ENCODE data around the gene TMEM138. TPM values are rescaled to one million over a fixed set of nuclear protein-coding genes. Genes with fewer than 3 reads are reported as not detected.

TMEM138 gene
- polyA plus RNA-seq, 1 experiment = 55.6 TPM

GRCh38 chr11:61364012-61364675, 2.0 kb downstream of the TMEM138 start:
- ChIA-PET POLR2A (no interaction called here), CTCF (interaction anchor here (0.9 to 7.6 kb wide), 4 partner anchors 18 to 37 kb away, joined by 3 to 60 read pairs (median 28); partner anchors contain the start of genes DDB1 and TKFC)
- peaks cover 12% of the 10 kb centered on the region for H3K36me3 ChIP-seq (ENCODE audit: control insufficient read depth, insufficient read depth, low read length)
- H3K27me3 ChIP-seq (ENCODE audit: control insufficient read depth, insufficient read depth, low read length) = no peaks in the 10 kb centered on the region
- DNase-seq (ENCODE audit: low read depth) = no peak
- no peak for TF ChIP-seq CTCF (IDR thresholded peaks at IDR 0.05; ENCODE audit: insufficient read depth, low read depth, low read length)
- H3K4me3 ChIP-seq (ENCODE audit: low read depth, low read length) = no peak overlapping the region

- no peak overlapping the region for H3K4me3 ChIP-seq (ENCODE audit: low read depth, low read length)
- ChIA-PET POLR2A (no interaction called here), CTCF (interaction anchor here (0.7 to 7.6 kb wide), 2 partner anchors 18 to 31 kb away, joined by 4 to 49 read pairs; no protein-coding TSS in a partner anchor)
- H3K36me3 ChIP-seq (ENCODE audit: control insufficient read depth, insufficient read depth, low read length) = peaks cover 19% of the 10 kb centered on the region
- DNase-seq (ENCODE audit: low read depth) = no peak
- TF ChIP-seq CTCF (IDR thresholded peaks at IDR 0.05; ENCODE audit: insufficient read depth, low read depth, low read length) = no peak
- no peaks in the 10 kb centered on the region for H3K27me3 ChIP-seq (ENCODE audit: control insufficient read depth, insufficient read depth, low read length)
These were observed 5.2 kb downstream of the TMEM138 start for GRCh38 chr11:61367406-61367805.

- ChIA-PET CTCF (interaction anchor here (1.1 to 2.9 kb wide), 2 partner anchors 17 to 32 kb away, joined by 8 to 12 read pairs; no protein-coding TSS in a partner anchor), POLR2A (no interaction called here)
- no peak overlapping the region for H3K4me3 ChIP-seq (ENCODE audit: low read depth, low read length)
- H3K36me3 ChIP-seq (ENCODE audit: control insufficient read depth, insufficient read depth, low read length) = peaks cover 19% of the 10 kb centered on the region
- DNase-seq (ENCODE audit: low read depth) = no peak
- H3K27me3 ChIP-seq (ENCODE audit: control insufficient read depth, insufficient read depth, low read length) = no peaks in the 10 kb centered on the region
- no peak for TF ChIP-seq CTCF (IDR thresholded peaks at IDR 0.05; ENCODE audit: insufficient read depth, low read depth, low read length)
These were observed 6.5 kb downstream of the TMEM138 start for GRCh38 chr11:61368646-61369045.

DNA sequence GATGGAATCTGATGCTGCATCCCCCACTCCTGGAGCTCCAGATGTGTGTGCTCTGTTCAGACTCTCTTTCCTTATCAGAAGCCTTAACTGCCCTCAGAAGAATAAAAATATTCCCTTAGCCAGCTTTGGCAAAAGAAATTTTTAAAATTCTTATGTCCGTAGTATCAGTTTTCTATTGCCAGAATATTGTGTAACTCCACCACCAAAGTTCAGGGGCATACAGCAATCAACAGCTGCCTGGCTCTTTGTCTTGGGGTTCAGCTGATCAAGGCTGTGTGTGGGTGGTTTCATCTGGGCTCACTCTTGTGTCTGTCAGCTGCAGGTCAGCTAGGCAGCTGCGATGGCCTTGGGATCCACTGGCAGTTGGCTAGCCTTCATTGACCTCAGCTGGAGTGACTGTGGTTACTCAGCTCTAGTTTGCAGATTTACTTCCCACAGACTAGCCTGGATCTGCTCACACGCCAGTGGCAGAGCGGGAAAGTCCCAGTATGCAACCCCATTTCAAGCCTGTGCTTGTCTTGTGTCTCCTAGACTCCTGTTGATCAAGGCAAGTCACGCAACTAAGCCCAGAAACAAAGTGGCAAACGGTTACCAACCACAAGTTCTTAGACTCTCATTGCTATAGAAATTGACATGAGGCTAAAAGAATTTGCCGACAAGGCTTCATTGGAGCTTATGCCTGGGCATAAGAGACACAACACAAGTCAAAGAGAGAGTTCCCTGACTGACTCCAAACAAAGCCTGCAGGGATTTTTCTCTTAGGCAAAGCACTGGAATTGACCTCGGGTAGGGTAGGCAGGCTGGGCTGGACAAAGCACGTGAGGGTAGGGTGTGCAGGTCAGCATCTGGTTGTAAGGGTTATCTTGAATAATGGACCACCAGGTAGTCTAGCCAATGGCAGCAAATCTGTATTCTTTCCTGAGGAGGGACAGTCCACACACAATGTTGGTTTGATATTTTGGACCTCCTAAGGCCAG, 7.5 kb downstream of the TMEM138 start:
- H3K4me3 ChIP-seq (ENCODE audit: low read depth, low read length) = no peak overlapping the region
- CTCF ChIA-PET = interaction anchor here (1.1 to 2.9 kb wide), 3 partner anchors 16 to 34 kb away, joined by 8 to 12 read pairs (median 10); no protein-coding TSS in a partner anchor
- POLR2A ChIA-PET = interaction anchor here (0.5 kb wide), 1 partner anchor 454 kb away, joined by 3 read pairs; no protein-coding TSS in a partner anchor
- no peak for TF ChIP-seq CTCF (IDR thresholded peaks at IDR 0.05; ENCODE audit: insufficient read depth, low read depth, low read length)
- peaks cover 15% of the 10 kb centered on the region for H3K36me3 ChIP-seq (ENCODE audit: control insufficient read depth, insufficient read depth, low read length)
- no peaks in the 10 kb centered on the region for H3K27me3 ChIP-seq (ENCODE audit: control insufficient read depth, insufficient read depth, low read length)
- no peak for DNase-seq (ENCODE audit: low read depth)
